ENCODE data around the gene PRMT3.

PRMT3 gene

DNA sequence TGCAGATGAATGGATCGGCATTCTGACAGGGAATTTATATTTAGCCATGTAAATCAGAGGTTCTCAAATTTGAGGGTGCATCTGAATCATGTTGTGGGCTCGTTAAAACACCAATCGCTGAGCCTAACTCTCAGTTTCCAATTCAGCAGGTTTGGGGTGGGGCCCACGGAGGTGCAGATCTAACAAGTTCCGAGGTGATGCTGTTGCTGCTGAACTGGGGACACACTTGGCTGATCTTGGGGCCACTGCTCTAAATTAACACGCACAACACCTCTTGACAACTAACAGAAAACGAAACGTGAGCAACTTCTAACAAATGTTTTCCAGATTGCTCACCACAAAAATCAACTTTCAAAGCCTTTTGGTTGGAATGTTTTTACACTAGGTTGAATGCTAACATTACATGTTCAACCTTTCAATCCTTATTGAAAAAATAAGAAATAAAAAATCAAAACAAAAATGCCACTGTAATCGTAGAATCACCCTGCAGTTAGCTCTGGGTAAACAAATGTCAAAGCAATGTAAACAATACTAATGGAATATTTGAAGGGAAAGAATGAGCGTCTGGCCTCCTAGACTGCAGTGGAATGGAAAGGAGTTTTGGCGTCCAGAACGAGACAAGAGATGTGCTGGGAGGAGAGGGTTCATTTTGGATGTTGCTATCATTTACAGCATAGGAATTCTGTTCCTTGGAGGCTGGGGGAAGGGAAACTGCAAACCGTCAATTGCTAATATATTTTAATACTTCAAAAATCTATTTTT, 143.6 kb downstream of the PRMT3 start:
- TF ChIP-seq, protein P1, sequence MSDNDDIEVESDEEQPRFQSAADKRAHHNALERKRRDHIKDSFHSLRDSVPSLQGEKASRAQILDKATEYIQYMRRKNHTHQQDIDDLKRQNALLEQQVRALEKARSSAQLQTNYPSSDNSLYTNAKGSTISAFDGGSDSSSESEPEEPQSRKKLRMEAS (IDR thresholded peaks at IDR 0.05) = no peak
- TF ChIP-seq RAD21 (IDR thresholded peaks at IDR 0.05; ENCODE audit: low read depth) (no peak), CREB1 (IDR thresholded peaks at IDR 0.05; ENCODE audit: low read depth) (no peak), FOXM1 (IDR thresholded peaks at IDR 0.05; ENCODE audit: borderline replicate concordance, low read depth) (no peak), NFIC (IDR thresholded peaks at IDR 0.05) (no peak), TEAD4 (IDR thresholded peaks at IDR 0.05) (no peak), YY1 (IDR thresholded peaks at IDR 0.05; ENCODE audit: low read depth) (no peak), TAF1 (IDR thresholded peaks at IDR 0.05; ENCODE audit: low read depth) (no peak)
- TF ChIP-seq, protein P2, sequence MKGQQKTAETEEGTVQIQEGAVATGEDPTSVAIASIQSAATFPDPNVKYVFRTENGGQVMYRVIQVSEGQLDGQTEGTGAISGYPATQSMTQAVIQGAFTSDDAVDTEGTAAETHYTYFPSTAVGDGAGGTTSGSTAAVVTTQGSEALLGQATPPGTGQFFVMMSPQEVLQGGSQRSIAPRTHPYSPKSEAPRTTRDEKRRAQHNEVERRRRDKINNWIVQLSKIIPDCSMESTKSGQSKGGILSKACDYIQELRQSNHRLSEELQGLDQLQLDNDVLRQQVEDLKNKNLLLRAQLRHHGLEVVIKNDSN (IDR thresholded peaks at IDR 0.05) = no peak
- TF ChIP-seq, protein P3, sequence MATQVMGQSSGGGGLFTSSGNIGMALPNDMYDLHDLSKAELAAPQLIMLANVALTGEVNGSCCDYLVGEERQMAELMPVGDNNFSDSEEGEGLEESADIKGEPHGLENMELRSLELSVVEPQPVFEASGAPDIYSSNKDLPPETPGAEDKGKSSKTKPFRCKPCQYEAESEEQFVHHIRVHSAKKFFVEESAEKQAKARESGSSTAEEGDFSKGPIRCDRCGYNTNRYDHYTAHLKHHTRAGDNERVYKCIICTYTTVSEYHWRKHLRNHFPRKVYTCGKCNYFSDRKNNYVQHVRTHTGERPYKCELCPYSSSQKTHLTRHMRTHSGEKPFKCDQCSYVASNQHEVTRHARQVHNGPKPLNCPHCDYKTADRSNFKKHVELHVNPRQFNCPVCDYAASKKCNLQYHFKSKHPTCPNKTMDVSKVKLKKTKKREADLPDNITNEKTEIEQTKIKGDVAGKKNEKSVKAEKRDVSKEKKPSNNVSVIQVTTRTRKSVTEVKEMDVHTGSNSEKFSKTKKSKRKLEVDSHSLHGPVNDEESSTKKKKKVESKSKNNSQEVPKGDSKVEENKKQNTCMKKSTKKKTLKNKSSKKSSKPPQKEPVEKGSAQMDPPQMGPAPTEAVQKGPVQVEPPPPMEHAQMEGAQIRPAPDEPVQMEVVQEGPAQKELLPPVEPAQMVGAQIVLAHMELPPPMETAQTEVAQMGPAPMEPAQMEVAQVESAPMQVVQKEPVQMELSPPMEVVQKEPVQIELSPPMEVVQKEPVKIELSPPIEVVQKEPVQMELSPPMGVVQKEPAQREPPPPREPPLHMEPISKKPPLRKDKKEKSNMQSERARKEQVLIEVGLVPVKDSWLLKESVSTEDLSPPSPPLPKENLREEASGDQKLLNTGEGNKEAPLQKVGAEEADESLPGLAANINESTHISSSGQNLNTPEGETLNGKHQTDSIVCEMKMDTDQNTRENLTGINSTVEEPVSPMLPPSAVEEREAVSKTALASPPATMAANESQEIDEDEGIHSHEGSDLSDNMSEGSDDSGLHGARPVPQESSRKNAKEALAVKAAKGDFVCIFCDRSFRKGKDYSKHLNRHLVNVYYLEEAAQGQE (IDR thresholded peaks at IDR 0.05; ENCODE audit: low read depth) = no peak

DNA sequence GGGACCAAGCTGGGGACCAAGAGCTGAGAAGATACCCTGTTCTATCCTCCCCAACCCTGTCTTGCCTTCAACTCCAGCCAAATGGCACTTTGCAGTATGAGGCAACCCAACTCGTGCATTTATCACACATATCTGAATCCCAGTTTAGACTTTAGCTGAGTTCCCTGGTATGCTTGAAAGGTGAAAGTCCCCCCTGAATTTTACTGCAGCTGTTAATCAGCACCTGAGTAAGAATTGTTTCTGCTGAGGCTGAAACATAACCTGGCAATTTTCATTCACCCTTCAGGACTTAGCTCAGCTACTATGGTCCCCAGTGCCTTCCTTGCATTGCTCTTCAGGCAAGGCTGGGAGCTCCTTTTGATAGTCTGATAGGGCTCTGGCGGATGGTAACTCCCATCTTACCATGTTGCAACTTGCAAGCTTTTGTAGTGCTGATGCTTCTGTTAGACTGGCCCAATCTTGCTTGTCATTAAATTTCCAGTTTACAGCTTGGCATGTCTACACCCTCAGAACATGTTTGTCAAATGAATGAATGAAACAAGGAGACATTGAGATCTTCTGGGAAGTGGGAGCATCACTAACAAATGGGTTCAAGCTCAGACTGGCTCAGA, 147.9 kb downstream of the PRMT3 start:
- TF ChIP-seq, protein P3 (IDR thresholded peaks at IDR 0.05; ENCODE audit: low read depth) = no peak
- TF ChIP-seq, protein P1 (IDR thresholded peaks at IDR 0.05) = no peak
- TF ChIP-seq EGR1 (IDR thresholded peaks at IDR 0.05) (no peak), ZBTB7A (IDR thresholded peaks at IDR 0.05; ENCODE audit: low read depth) (no peak), TCF12 (IDR thresholded peaks at IDR 0.05; ENCODE audit: low read depth) (no peak), FOXM1 (IDR thresholded peaks at IDR 0.05; ENCODE audit: borderline replicate concordance, low read depth) (no peak), YY1 (IDR thresholded peaks at IDR 0.05; ENCODE audit: low read depth) (no peak), EP300 (IDR thresholded peaks at IDR 0.05; ENCODE audit: borderline replicate concordance) (no peak), CREB1 (IDR thresholded peaks at IDR 0.05; ENCODE audit: low read depth) (no peak), TAF1 (IDR thresholded peaks at IDR 0.05; ENCODE audit: low read depth) (no peak), TEAD4 (IDR thresholded peaks at IDR 0.05) (no peak)
- TF ChIP-seq, protein P2 (IDR thresholded peaks at IDR 0.05) = no peak

DNA sequence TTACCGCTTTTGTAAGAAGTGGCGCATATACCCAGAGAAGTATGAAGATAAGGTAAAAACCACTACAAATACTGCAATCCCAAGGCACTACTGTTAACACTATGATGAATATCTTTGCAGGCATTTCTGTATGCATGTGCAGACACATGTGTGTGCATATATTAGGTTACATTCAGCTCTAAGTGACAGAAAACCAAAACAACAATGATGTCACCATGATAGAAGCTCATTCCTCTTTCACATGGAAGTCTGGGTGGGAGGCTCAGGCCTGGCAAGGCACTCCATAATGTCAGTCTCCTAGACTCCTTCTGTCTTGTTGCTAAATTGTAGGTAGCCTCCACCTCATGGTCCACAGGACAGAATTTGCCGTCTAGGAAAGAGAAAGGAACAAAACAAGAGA, 148.8 kb downstream of the PRMT3 start:
- TF ChIP-seq TCF12 (IDR thresholded peaks at IDR 0.05; ENCODE audit: low read depth) = no peak
- no peak for TF ChIP-seq CEBPB (IDR thresholded peaks at IDR 0.05)
- TF ChIP-seq YY1 (IDR thresholded peaks at IDR 0.05; ENCODE audit: low read depth) = no peak
- TF ChIP-seq FOXM1 (IDR thresholded peaks at IDR 0.05; ENCODE audit: borderline replicate concordance, low read depth) = no peak
- TF ChIP-seq, protein P3 (IDR thresholded peaks at IDR 0.05; ENCODE audit: low read depth) = no peak
- no peak for TF ChIP-seq TEAD4 (IDR thresholded peaks at IDR 0.05)
- no peak for TF ChIP-seq EGR1 (IDR thresholded peaks at IDR 0.05)
- no peak for TF ChIP-seq ZBTB7A (IDR thresholded peaks at IDR 0.05; ENCODE audit: low read depth)
- no peak for TF ChIP-seq NFIC (IDR thresholded peaks at IDR 0.05)
- TF ChIP-seq EP300 (IDR thresholded peaks at IDR 0.05; ENCODE audit: borderline replicate concordance) = no peak
- TF ChIP-seq, protein P2 (IDR thresholded peaks at IDR 0.05) = no peak
- TF ChIP-seq CREB1 (IDR thresholded peaks at IDR 0.05; ENCODE audit: low read depth) = no peak
- TF ChIP-seq RAD21 (IDR thresholded peaks at IDR 0.05; ENCODE audit: low read depth) = no peak
- TF ChIP-seq, protein P1 (IDR thresholded peaks at IDR 0.05) = no peak
- no peak for TF ChIP-seq TAF1 (IDR thresholded peaks at IDR 0.05; ENCODE audit: low read depth)

All from Ishikawa (cell line).